ENCODE measurements around the gene ADAMTS16. TPM values are rescaled to one million over a fixed set of nuclear protein-coding genes. Genes with fewer than 3 reads are reported as not detected.

ADAMTS16 gene
- total RNA-seq, 1 experiment from 2014 or later = 30.1 TPM

DNA sequence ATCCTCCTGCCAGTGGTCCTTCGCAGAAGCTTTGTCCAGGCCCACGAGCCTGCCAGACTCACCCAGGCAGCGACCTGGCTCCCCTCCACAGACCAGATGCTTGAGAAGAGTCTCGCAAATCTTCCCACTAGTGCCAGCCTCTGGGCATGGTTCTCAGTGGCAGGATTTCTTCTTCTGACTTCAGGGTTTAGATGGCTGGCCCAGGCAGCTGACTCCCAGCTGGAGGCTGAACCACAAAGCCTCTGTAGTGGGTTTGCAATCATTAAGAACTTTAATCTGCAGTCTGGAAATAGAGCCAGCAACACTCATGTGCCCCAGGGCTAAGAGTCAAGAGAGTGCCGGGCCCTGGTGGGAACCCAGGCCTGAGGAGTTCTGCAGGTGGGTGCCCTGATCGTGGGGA lies 191.7 kb downstream of the ADAMTS16 start:
- Mint-ChIP-seq H3K4me3 (no peak overlapping the region), H3K9me3 (peaks cover 4% of the 10 kb centered on the region), H3K27ac (no peak overlapping the region), H3K27me3 (ENCODE audit: low read depth) (peaks cover 24% of the 10 kb centered on the region), H3K36me3 (peaks cover 12% of the 10 kb centered on the region), H3K4me1 (peaks cover 58% of the 10 kb centered on the region)
- no peak for TF ChIP-seq JAZF1 (CRISPR knock-in tag; IDR thresholded peaks at IDR 0.05)
- TF ChIP-seq NR3C1 (CRISPR knock-in tag; conservative IDR thresholded peaks at IDR 0.05; ENCODE audit: low read depth) = no peak
- no peak for TF ChIP-seq OVOL2 (CRISPR knock-in tag; IDR thresholded peaks at IDR 0.05; ENCODE audit: borderline replicate concordance)
- TF ChIP-seq, protein P1, sequence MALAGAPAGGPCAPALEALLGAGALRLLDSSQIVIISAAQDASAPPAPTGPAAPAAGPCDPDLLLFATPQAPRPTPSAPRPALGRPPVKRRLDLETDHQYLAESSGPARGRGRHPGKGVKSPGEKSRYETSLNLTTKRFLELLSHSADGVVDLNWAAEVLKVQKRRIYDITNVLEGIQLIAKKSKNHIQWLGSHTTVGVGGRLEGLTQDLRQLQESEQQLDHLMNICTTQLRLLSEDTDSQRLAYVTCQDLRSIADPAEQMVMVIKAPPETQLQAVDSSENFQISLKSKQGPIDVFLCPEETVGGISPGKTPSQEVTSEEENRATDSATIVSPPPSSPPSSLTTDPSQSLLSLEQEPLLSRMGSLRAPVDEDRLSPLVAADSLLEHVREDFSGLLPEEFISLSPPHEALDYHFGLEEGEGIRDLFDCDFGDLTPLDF (CRISPR knock-in tag; IDR thresholded peaks at IDR 0.05) = no peak
- TF ChIP-seq RORB (CRISPR knock-in tag; IDR thresholded peaks at IDR 0.05) = no peak
- TF ChIP-seq, protein P2, sequence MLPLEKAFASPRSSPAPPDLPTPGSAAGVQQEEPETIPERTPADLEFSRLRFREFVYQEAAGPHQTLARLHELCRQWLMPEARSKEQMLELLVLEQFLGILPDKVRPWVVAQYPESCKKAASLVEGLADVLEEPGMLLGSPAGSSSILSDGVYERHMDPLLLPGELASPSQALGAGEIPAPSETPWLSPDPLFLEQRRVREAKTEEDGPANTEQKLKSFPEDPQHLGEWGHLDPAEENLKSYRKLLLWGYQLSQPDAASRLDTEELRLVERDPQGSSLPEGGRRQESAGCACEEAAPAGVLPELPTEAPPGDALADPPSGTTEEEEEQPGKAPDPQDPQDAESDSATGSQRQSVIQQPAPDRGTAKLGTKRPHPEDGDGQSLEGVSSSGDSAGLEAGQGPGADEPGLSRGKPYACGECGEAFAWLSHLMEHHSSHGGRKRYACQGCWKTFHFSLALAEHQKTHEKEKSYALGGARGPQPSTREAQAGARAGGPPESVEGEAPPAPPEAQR (CRISPR knock-in tag; IDR thresholded peaks at IDR 0.05) = no peak
- TF ChIP-seq TEAD4 (CRISPR knock-in tag; IDR thresholded peaks at IDR 0.05) = no peak
- TF ChIP-seq SP1 (CRISPR knock-in tag; conservative IDR thresholded peaks at IDR 0.05) = no peak
- TF ChIP-seq, protein P3, sequence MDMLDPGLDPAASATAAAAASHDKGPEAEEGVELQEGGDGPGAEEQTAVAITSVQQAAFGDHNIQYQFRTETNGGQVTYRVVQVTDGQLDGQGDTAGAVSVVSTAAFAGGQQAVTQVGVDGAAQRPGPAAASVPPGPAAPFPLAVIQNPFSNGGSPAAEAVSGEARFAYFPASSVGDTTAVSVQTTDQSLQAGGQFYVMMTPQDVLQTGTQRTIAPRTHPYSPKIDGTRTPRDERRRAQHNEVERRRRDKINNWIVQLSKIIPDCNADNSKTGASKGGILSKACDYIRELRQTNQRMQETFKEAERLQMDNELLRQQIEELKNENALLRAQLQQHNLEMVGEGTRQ (CRISPR knock-in tag; IDR thresholded peaks at IDR 0.05) = no peak
- TF ChIP-seq, protein P4, sequence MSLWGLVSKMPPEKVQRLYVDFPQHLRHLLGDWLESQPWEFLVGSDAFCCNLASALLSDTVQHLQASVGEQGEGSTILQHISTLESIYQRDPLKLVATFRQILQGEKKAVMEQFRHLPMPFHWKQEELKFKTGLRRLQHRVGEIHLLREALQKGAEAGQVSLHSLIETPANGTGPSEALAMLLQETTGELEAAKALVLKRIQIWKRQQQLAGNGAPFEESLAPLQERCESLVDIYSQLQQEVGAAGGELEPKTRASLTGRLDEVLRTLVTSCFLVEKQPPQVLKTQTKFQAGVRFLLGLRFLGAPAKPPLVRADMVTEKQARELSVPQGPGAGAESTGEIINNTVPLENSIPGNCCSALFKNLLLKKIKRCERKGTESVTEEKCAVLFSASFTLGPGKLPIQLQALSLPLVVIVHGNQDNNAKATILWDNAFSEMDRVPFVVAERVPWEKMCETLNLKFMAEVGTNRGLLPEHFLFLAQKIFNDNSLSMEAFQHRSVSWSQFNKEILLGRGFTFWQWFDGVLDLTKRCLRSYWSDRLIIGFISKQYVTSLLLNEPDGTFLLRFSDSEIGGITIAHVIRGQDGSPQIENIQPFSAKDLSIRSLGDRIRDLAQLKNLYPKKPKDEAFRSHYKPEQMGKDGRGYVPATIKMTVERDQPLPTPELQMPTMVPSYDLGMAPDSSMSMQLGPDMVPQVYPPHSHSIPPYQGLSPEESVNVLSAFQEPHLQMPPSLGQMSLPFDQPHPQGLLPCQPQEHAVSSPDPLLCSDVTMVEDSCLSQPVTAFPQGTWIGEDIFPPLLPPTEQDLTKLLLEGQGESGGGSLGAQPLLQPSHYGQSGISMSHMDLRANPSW (CRISPR knock-in tag; conservative IDR thresholded peaks at IDR 0.05; ENCODE audit: low read depth) = no peak
- TF ChIP-seq PRRX2 (CRISPR knock-in tag; IDR thresholded peaks at IDR 0.05) = no peak
- TF ChIP-seq ZNF423 (CRISPR knock-in tag; IDR thresholded peaks at IDR 0.05) = no peak
- no peak for TF ChIP-seq NR2C2 (CRISPR knock-in tag; IDR thresholded peaks at IDR 0.05)
- CTCF ChIA-PET = no interaction called here
- DNase-seq (ENCODE audit: low spot score) (no peak), ATAC-seq (no peak)
- POLR2A ChIA-PET = no interaction called here

DNA sequence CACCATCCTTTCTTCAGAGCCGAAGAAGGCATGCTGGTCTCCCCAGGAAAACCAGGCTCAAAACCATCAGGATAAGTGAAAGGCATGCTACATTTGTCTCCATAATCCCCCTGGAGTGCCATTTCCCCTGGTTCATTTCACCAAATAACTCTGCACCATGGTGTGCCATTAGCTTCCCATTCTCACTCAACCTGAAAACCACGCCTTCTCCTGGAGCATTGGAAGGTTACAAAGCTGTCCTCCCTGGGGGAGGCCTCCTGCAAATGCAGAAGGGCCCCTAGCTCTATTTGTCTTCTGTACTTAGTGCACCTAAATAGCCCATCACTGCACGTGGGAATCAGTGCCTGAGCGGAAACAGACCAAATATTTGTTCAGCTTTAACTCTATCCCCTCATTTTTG lies 192.2 kb downstream of the ADAMTS16 start:
- H3K4me1 Mint-ChIP-seq = peaks cover 55% of the 10 kb centered on the region
- H3K4me3 Mint-ChIP-seq = no peak overlapping the region
- no peak overlapping the region for H3K27ac Mint-ChIP-seq
- CTCF ChIA-PET = no interaction called here
- TF ChIP-seq, protein P3 (CRISPR knock-in tag; IDR thresholded peaks at IDR 0.05) = no peak
- TF ChIP-seq, protein P1 (CRISPR knock-in tag; IDR thresholded peaks at IDR 0.05) = no peak
- TF ChIP-seq ATF1 (CRISPR knock-in tag; IDR thresholded peaks at IDR 0.05) (no peak), ZNF317 (CRISPR knock-in tag; IDR thresholded peaks at IDR 0.05; ENCODE audit: borderline replicate concordance, low read depth) (no peak), JAZF1 (CRISPR knock-in tag; IDR thresholded peaks at IDR 0.05) (no peak)
- TF ChIP-seq, protein P5, sequence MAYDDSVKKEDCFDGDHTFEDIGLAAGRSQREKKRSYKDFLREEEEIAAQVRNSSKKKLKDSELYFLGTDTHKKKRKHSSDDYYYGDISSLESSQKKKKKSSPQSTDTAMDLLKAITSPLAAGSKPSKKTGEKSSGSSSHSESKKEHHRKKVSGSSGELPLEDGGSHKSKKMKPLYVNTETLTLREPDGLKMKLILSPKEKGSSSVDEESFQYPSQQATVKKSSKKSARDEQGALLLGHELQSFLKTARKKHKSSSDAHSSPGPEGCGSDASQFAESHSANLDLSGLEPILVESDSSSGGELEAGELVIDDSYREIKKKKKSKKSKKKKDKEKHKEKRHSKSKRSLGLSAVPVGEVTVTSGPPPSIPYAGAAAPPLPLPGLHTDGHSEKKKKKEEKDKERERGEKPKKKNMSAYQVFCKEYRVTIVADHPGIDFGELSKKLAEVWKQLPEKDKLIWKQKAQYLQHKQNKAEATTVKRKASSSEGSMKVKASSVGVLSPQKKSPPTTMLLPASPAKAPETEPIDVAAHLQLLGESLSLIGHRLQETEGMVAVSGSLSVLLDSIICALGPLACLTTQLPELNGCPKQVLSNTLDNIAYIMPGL (CRISPR knock-in tag; IDR thresholded peaks at IDR 0.05) = no peak
- H3K36me3 Mint-ChIP-seq = peaks cover 12% of the 10 kb centered on the region
- H3K27me3 Mint-ChIP-seq (ENCODE audit: low read depth) = peaks cover 25% of the 10 kb centered on the region
- peak; percentile 61 for ATAC-seq
- POLR2A ChIA-PET = no interaction called here
- peaks cover 4% of the 10 kb centered on the region for H3K9me3 Mint-ChIP-seq
- DNase-seq (ENCODE audit: low spot score) = no peak

Data from WTC11 (cell line).